ENCODE measurements around the gene CDC23. TPM values are rescaled to one million over a fixed set of nuclear protein-coding genes. Genes with fewer than 3 reads are reported as not detected.

The CDC23 gene
- total and polyA plus RNA-seq, 2 of the 8 experiments (the other 6 are each of a cell fraction or from before 2014, with no cell fraction given): 32.6 to 45.7 TPM

DNA sequence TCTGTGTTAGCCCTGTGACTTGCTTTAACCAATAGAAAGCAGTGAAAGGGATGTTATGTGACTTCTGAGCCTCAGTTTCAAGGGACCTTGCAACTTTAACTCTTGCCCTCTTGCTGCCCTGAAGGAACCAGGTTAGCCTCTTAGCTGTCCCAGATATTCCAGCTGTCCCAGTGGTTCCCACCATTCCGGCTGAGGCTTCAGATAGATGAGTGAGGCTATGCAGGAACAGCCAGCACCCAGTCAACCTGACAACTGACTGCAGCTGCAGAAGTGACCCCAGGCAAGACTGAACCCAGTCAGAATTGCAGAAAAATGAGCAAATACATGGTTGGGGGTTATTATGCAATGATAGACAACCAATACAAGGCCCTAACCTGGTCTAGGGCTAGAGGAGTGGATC lies 10.4 kb upstream of the CDC23 start:
- H3K23ac ChIP-seq (ENCODE audit: insufficient read length): no peak overlapping the region
- no peak overlapping the region for H3K18ac ChIP-seq (ENCODE audit: extremely low read depth, low read length)
- H3K79me1 ChIP-seq (ENCODE audit: low read depth, low read length): no peaks in the 10 kb centered on the region
- H4K5ac ChIP-seq (ENCODE audit: insufficient read length, low read depth, low read length): no peak overlapping the region
- H4K91ac ChIP-seq (replicated peaks; ENCODE audit: insufficient read length, low read length): no peak overlapping the region
- H3K4me1 ChIP-seq (replicated peaks in 1 of 4; ENCODE audit: control insufficient read depth in 3 of 4, insufficient read depth in 4 of 4, low read length in 3 of 4): no peaks in the 10 kb centered on the region
- no peak overlapping the region for H3K56ac ChIP-seq (replicated peaks; ENCODE audit: insufficient read length, low read depth, low read length)
- no peak for FAIRE-seq
- DNase-seq (ENCODE audit: low read depth in 1 of 2, low spot score in 2 of 2): no peak
- H2AK5ac ChIP-seq (ENCODE audit: low read depth, low read length): no peak overlapping the region
- CTCF ChIA-PET (ENCODE audit: partially characterized antibody): interaction anchor here (0.7 to 9.2 kb wide), 27 partner anchors 10 to 898 kb away, joined by 3 to 128 read pairs (median 3); partner anchors contain the start of genes CDC23, GFRA3 and KDM3B
- no peaks in the 10 kb centered on the region for H4K20me1 ChIP-seq (replicated peaks in 1 of 2; ENCODE audit: control insufficient read depth in 1 of 2, insufficient read depth in 2 of 2, low read length in 2 of 2)
- WGBS, 2 experiments (ENCODE audit: extremely low coverage in 1 of 2, insufficient coverage in 1 of 2, insufficient read length in 1 of 2, insufficient replicate concordance in 2 of 2, low coverage in 1 of 2, low lambda C conversion rate in 2 of 2, missing lambda C conversion rate in 1 of 2): 64% methylated on average over 1 of the region's 1 CpG; no CpG with 5 or more reads in 1 of the 2 experiments
- H3K27ac ChIP-seq (ENCODE audit: low read depth, low read length): no peak overlapping the region
- no peak overlapping the region for H2BK12ac ChIP-seq (ENCODE audit: low read depth, low read length)
- H3K23me2 ChIP-seq (ENCODE audit: low read depth, low read length): no peaks in the 10 kb centered on the region; the same call in 1 of the 2 replicates
- POLR2A ChIA-PET (ENCODE audit: partially characterized antibody): interaction anchor here (1.2 to 3.0 kb wide), 3 partner anchors 10 to 115 kb away, joined by 4 to 12 read pairs (median 6); partner anchors contain the start of genes CDC23, FAM53C and GFRA3
- H2BK20ac ChIP-seq (ENCODE audit: low read length): no peak overlapping the region
- no peak overlapping the region for H4K8ac ChIP-seq (ENCODE audit: extremely low read depth, insufficient read depth, low read length)
- H3K27me3 ChIP-seq (replicated peaks in 1 of 4; ENCODE audit: control insufficient read depth in 3 of 4, extremely low read depth in 1 of 4, insufficient read depth in 3 of 4, low read length in 3 of 4): no peaks in the 10 kb centered on the region; a peak in 1 of 7 replicates
- no peak overlapping the region for H3K9ac ChIP-seq (replicated peaks in 1 of 4; ENCODE audit: extremely low read depth in 1 of 4, low read depth in 3 of 4, low read length in 3 of 4)
- H2BK120ac ChIP-seq (replicated peaks; ENCODE audit: low read depth, low read length): no peak overlapping the region
- H3K4me3 ChIP-seq (ENCODE audit: extremely low read depth in 1 of 4, insufficient read depth in 2 of 4, low read depth in 3 of 4, low read length in 4 of 4): no peak overlapping the region
- H3K14ac ChIP-seq (ENCODE audit: insufficient read length): no peak overlapping the region
- H3K36me3 ChIP-seq (ENCODE audit: control insufficient read depth in 2 of 4, insufficient read depth in 4 of 4, low read length in 3 of 4): no peaks in the 10 kb centered on the region
- H2BK5ac ChIP-seq (ENCODE audit: low read depth, low read length): no peak overlapping the region
- no peak overlapping the region for H2BK15ac ChIP-seq (ENCODE audit: low read length)
- no peak overlapping the region for H3K4me2 ChIP-seq (ENCODE audit: insufficient read depth in 1 of 2, low read depth in 2 of 2, low read length in 2 of 2)
- H3K9me3 ChIP-seq (ENCODE audit: insufficient read depth in 2 of 2, low read depth in 1 of 2, low read length in 1 of 2): peaks cover 4 to 6% of the 10 kb centered on the region in 2 experiments; a peak in 1 of 4 replicates
- H3K79me2 ChIP-seq (ENCODE audit: control insufficient read depth in 1 of 2, insufficient read depth in 2 of 2, low read length in 2 of 2): no peaks in the 10 kb centered on the region
- H2AFZ ChIP-seq (ENCODE audit: low read length): no peak overlapping the region
- no peak for TF ChIP-seq BRCA1 (IDR thresholded peaks at IDR 0.05; ENCODE audit: low read depth, low read length)
- TF ChIP-seq, protein P1, sequence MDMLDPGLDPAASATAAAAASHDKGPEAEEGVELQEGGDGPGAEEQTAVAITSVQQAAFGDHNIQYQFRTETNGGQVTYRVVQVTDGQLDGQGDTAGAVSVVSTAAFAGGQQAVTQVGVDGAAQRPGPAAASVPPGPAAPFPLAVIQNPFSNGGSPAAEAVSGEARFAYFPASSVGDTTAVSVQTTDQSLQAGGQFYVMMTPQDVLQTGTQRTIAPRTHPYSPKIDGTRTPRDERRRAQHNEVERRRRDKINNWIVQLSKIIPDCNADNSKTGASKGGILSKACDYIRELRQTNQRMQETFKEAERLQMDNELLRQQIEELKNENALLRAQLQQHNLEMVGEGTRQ (IDR thresholded peaks at IDR 0.05; ENCODE audit: low read length): no peak
- no peak for TF ChIP-seq CEBPB (IDR thresholded peaks at IDR 0.05; ENCODE audit: low read depth, low read length)
- TF ChIP-seq KDM4A (IDR thresholded peaks at IDR 0.05; ENCODE audit: low read depth, low read length, severe bottlenecking): no peak
- no peak for TF ChIP-seq NANOG (IDR thresholded peaks at IDR 0.05; ENCODE audit: insufficient read depth, low read depth, low read length, poor library complexity, severe bottlenecking)
- no peak for TF ChIP-seq FOSL1 (IDR thresholded peaks at IDR 0.05; ENCODE audit: insufficient read depth, low read depth, low read length)
- no peak overlapping the region for H3K4ac ChIP-seq (replicated peaks; ENCODE audit: insufficient read length, low read depth, low read length)
